Sigmoid colon (tissue), 7 donors: ENCODE data around the gene CLTB. TPM values are rescaled to one million over a fixed set of nuclear protein-coding genes. Genes with fewer than 3 reads are reported as not detected.

ENCODE experiments used
- DNase-seq: peaks from one replicate; pipeline ENCODE4 v3.0.0-alpha.2; 2019
- H3K27ac ChIP-seq, 4 donors: fragments of 200-600 bp; sonication (generic); one replicate each; pipeline ENCODE4 v1.5.1; 2016 to 2019; ENCODE audit warnings: mild to moderate bottlenecking in 1 of 4
- H3K27me3 ChIP-seq, 3 donors: fragments of 200-600 bp; sonication (generic); one replicate each; pipeline ENCODE4 v1.5.1; 2019; ENCODE audit warnings: mild to moderate bottlenecking in 1 of 3
- H3K36me3 ChIP-seq, 4 donors: fragments of 200-600 bp; sonication (generic); one replicate each; pipeline ENCODE4 v1.5.1; 2016 to 2019
- H3K4me1 ChIP-seq, 4 donors: fragments of 200-600 bp; sonication (generic); one replicate each; pipeline ENCODE4 v1.5.1; 2017 to 2019
- H3K4me3 ChIP-seq, 4 donors: fragments of 200-600 bp; sonication (generic); one replicate each; pipeline ENCODE4 v1.5.1; 2017 to 2019; ENCODE audit warnings: mild to moderate bottlenecking in 2 of 4, moderate library complexity in 1 of 4
- H3K9me3 ChIP-seq, 4 donors: fragments of 200-600 bp in 3 of 4; sonication (generic) in 3 of 4; one replicate each; pipeline versions ENCODE4 v1.5.1 to v1.6.1; 2013 to 2019
- CTCF ChIP-seq, 4 experiments: fragments of 450-650 bp in 3 of 4; fragments of 200-600 bp in 1 of 4; IDR thresholded peaks; one replicate each; pipeline ENCODE4 v1.5.1; 2016 to 2019; ENCODE audit warnings: antibody characterized with exemption in 4 of 4, mild to moderate bottlenecking in 3 of 4, moderate library complexity in 2 of 4
- EP300 ChIP-seq, 4 donors: sonication (generic); formaldehyde crosslinking; IDR thresholded peaks; one replicate each; pipeline ENCODE4 v1.6.1; 2017; ENCODE audit warnings: antibody characterized with exemption in 4 of 4
- POLR2A ChIP-seq, 2 donors: fragments of 450-650 bp; IDR thresholded peaks; one replicate each; pipeline ENCODE4 v1.6.1; 2016; ENCODE audit warnings: antibody characterized with exemption in 2 of 2, mild to moderate bottlenecking in 2 of 2, moderate library complexity in 2 of 2
- POLR2AphosphoS5 ChIP-seq, 4 donors: sonication (generic); formaldehyde crosslinking; IDR thresholded peaks; one replicate each; pipeline ENCODE4 v1.6.1; 2017; ENCODE audit warnings: antibody characterized with exemption in 4 of 4
- WGBS, 2 donors: extraction: QIAGEN DNeasy Blood & Tissue Kit; methylation state at CpG; one replicate each; pipeline ENCODE4 v1.1.7; 2013; 5-methylcytosine and 5-hydroxymethylcytosine counted together
- intact Hi-C: fragments of 100-400 bp; cut with DNase I; formaldehyde crosslinking; loops from one replicate; pipeline ENCODE4 v1.15.1; 2023
- polyA plus RNA-seq, 3 donors: library from polyadenylated mRNA; stranded (reverse); fragments of 200-250 nt; gene quantifications; one replicate each; pipeline ENCODE4 v1.2.3, GENCODE V29; 2013
- small RNA-seq, 3 donors: library from RNA; depleted of rRNA; stranded (forward); fragments of <200 nt; gene quantifications; one replicate each; pipeline ENCODE3, GENCODE V24; 2016
- total RNA-seq, 4 donors: library from RNA; depleted of rRNA; stranded (reverse); fragments of >200 nt; gene quantifications; one replicate each; pipeline ENCODE4 v1.1.0, GENCODE V29; 2016
- donor health status: healthy with polysubstance abuse.
- donor health status: Bipolar disorder and iron deficiency.
- donor health status: healthy.

CLTB gene
- total and polyA plus RNA-seq, 7 donors = 129 to 403 (median 163) TPM

GRCh38 chr5:176352116-176352878 lies 64.0 kb downstream of the CLTB start:
- no peak for DNase-seq
- H3K4me1 ChIP-seq = no peaks in the 10 kb centered on the region
- H3K9me3 ChIP-seq = no peaks in the 10 kb centered on the region
- intact Hi-C loops = no loop called here
- H3K27ac ChIP-seq = no peak overlapping the region
- WGBS, 2 donors = 94 to 96% methylated on average over 5 of the region's 5 CpGs
- H3K4me3 ChIP-seq = no peak overlapping the region
- no peak for TF ChIP-seq POLR2A (IDR thresholded peaks at IDR 0.05)
- no peak for TF ChIP-seq EP300 (IDR thresholded peaks at IDR 0.05)
- TF ChIP-seq CTCF (IDR thresholded peaks at IDR 0.05) = no peak
- peaks cover 20 to 100% (median 42%) of the 10 kb centered on the region in 4 donors for H3K36me3 ChIP-seq
- no peaks in the 10 kb centered on the region for H3K27me3 ChIP-seq

GRCh38 chr5:176350416-176350815 lies 65.9 kb downstream of the CLTB start:
- no peak for DNase-seq
- intact Hi-C loops = no loop called here
- H3K27ac ChIP-seq = no peak overlapping the region

GRCh38 chr5:176342766-176343458 lies 73.4 kb downstream of the CLTB start:
- no peak for TF ChIP-seq POLR2AphosphoS5 (IDR thresholded peaks at IDR 0.05)
- no peak for TF ChIP-seq CTCF (IDR thresholded peaks at IDR 0.05)
- no peak for TF ChIP-seq POLR2A (IDR thresholded peaks at IDR 0.05)
- no peak for TF ChIP-seq EP300 (IDR thresholded peaks at IDR 0.05)
- no peaks in the 10 kb centered on the region for H3K27me3 ChIP-seq
- H3K36me3 ChIP-seq = peaks cover 9 to 49% (median 25%) of the 10 kb centered on the region in 4 donors
- H3K9me3 ChIP-seq = no peaks in the 10 kb centered on the region
- intact Hi-C loops = no loop called here
- no peak overlapping the region for H3K27ac ChIP-seq
- WGBS, 2 donors = 74 to 88% methylated on average over 2 of the region's 2 CpGs
- no peaks in the 10 kb centered on the region for H3K4me1 ChIP-seq
- no peak overlapping the region for H3K4me3 ChIP-seq
- DNase-seq = no peak

More at GRCh38 chr5:176350416-176350815, 65.9 kb downstream of the CLTB start:
- H3K27me3 ChIP-seq = no peaks in the 10 kb centered on the region
- H3K4me3 ChIP-seq = no peak overlapping the region
- H3K36me3 ChIP-seq = peaks cover 24 to 100% (median 55%) of the 10 kb centered on the region in 4 donors
- no peaks in the 10 kb centered on the region for H3K9me3 ChIP-seq
- H3K4me1 ChIP-seq = no peaks in the 10 kb centered on the region
- 95 to 97% methylated on average over 8 of the region's 8 CpGs for WGBS, 2 donors
- TF ChIP-seq POLR2AphosphoS5 (IDR thresholded peaks at IDR 0.05) (no peak), POLR2A (IDR thresholded peaks at IDR 0.05) (no peak), CTCF (IDR thresholded peaks at IDR 0.05) (no peak), EP300 (IDR thresholded peaks at IDR 0.05) (no peak)

Small RNA genes within 50 kb of the gene (small RNA-seq; reads per million reads assigned to genes)
- gene AC010297.1 = 0 reads per million in 3 donors
- 0.58 to 1.8 (median 1.7) reads per million in 3 donors for gene MIR1271

Other genes starting within 250 kb of the CLTB start
- gene SIMC1, start 178.1 kb downstream of the CLTB start, total RNA-seq = 10 to 100 TPM in 2 of 4 donors, 1 to 10 TPM in 2; 6.8 to 26.0 (median 9.3) TPM
- 10 to 100 TPM in 1 of 3 donors, 1 to 10 TPM in 2; 7.9 to 10.2 (median 8.1) TPM for gene SIMC1, start 178.1 kb downstream of the CLTB start, polyA plus RNA-seq
- 100 to 1,000 TPM in 3 of 4 donors, 10 to 100 TPM in 1; 88.8 to 117 (median 108) TPM for gene KIAA1191, start 54.8 kb downstream of the CLTB start, total RNA-seq
- 100 to 1,000 TPM in 1 of 3 donors, 10 to 100 TPM in 2; 41.0 to 112 (median 62.5) TPM for gene KIAA1191, start 54.8 kb downstream of the CLTB start, polyA plus RNA-seq
- 10 to 100 TPM in 2 of 4 donors, 1 to 10 TPM in 2; 5.6 to 16.9 (median 10.5) TPM for gene ARL10, start 51.1 kb downstream of the CLTB start, total RNA-seq
- 1 to 10 TPM in 1 of 3 donors, under 1 TPM in 2; 0.23 to 1.8 (median 0.60) TPM for gene ARL10, start 51.1 kb downstream of the CLTB start, polyA plus RNA-seq
- gene NOP16, start 27.9 kb downstream of the CLTB start, total RNA-seq = 10 to 100 TPM in 1 of 4 donors, 1 to 10 TPM in 3; 4.4 to 17.8 (median 9.6) TPM
- gene NOP16, start 27.9 kb downstream of the CLTB start, polyA plus RNA-seq = 10 to 100 TPM; 21.3 to 50.7 (median 22.2) TPM
- 100 to 1,000 TPM; 201 to 249 (median 235) TPM for gene HIGD2A, start 27.8 kb downstream of the CLTB start, total RNA-seq
- 100 to 1,000 TPM; 207 to 457 (median 354) TPM for gene HIGD2A, start 27.8 kb downstream of the CLTB start, polyA plus RNA-seq
- gene FAF2, start 31.8 kb upstream of the CLTB start, total RNA-seq = 10 to 100 TPM; 18.5 to 24.6 (median 19.1) TPM
- gene FAF2, start 31.8 kb upstream of the CLTB start, polyA plus RNA-seq = 10 to 100 TPM in 1 of 3 donors, 1 to 10 TPM in 2; 4.2 to 19.8 (median 4.4) TPM
- gene RNF44, start 120.9 kb upstream of the CLTB start, total RNA-seq = 10 to 100 TPM in 2 of 4 donors, 1 to 10 TPM in 2; 7.6 to 15.0 (median 11.1) TPM
- gene RNF44, start 120.9 kb upstream of the CLTB start, polyA plus RNA-seq = 10 to 100 TPM; 18.0 to 64.0 (median 25.4) TPM
- gene CDHR2, start 132.8 kb upstream of the CLTB start, total RNA-seq = 1 to 10 TPM in 1 of 4 donors, under 1 TPM in 1, not detected in 2; 0.71 to 1.1 TPM
- gene CDHR2, start 132.8 kb upstream of the CLTB start, polyA plus RNA-seq = 10 to 100 TPM in 2 of 3 donors, 1 to 10 TPM in 1; 9.6 to 57.9 (median 47.9) TPM
- 1 to 10 TPM in 2 of 4 donors, under 1 TPM in 2; 0.33 to 1.6 (median 0.81) TPM for gene GPRIN1, start 193.6 kb upstream of the CLTB start, total RNA-seq
- 1 to 10 TPM in 1 of 3 donors, under 1 TPM in 2; 0.60 to 1.4 (median 0.69) TPM for gene GPRIN1, start 193.6 kb upstream of the CLTB start, polyA plus RNA-seq
- 1 to 10 TPM in 1 of 4 donors, not detected in 3; 2.2 TPM for gene SNCB, start 214.0 kb upstream of the CLTB start, total RNA-seq
- under 1 TPM in 1 of 3 donors, not detected in 2; 0.23 TPM for gene SNCB, start 214.0 kb upstream of the CLTB start, polyA plus RNA-seq
- gene EIF4E1B, start 214.1 kb upstream of the CLTB start, total RNA-seq = under 1 TPM in 1 of 4 donors, not detected in 3; 0.36 TPM
- gene EIF4E1B, start 214.1 kb upstream of the CLTB start, polyA plus RNA-seq = not detected
- 10 to 100 TPM in 2 of 4 donors, 1 to 10 TPM in 2; 7.4 to 22.4 (median 9.7) TPM for gene TSPAN17, start 230.9 kb upstream of the CLTB start, total RNA-seq
- 10 to 100 TPM; 21.7 to 37.7 (median 25.2) TPM for gene TSPAN17, start 230.9 kb upstream of the CLTB start, polyA plus RNA-seq